ENCODE results near the gene NOG. TPM values are rescaled to one million over a fixed set of nuclear protein-coding genes. Genes with fewer than 3 reads are reported as not detected.

Gene NOG
- total RNA-seq, 2 donors from 2014 or later, result 1.3 to 6.3 TPM

- H3K27ac ChIP-seq, result no peak overlapping the region
- no peaks in the 10 kb centered on the region for H3K36me3 ChIP-seq
- no peak for TF ChIP-seq POLR2A (IDR thresholded peaks at IDR 0.05)
- TF ChIP-seq CTCF (IDR thresholded peaks at IDR 0.05), result no peak
- TF ChIP-seq POLR2AphosphoS5 (IDR thresholded peaks at IDR 0.05), result no peak
- H3K9me3 ChIP-seq, result no peaks in the 10 kb centered on the region
- H3K4me3 ChIP-seq, result peak overlapping the region; percentile 11 to 24
- DNase-seq (ENCODE audit: low spot score), result no peak
- peaks cover 5% of the 10 kb centered on the region for H3K4me1 ChIP-seq (replicated peaks)
- no peaks in the 10 kb centered on the region for H3K27me3 ChIP-seq (replicated peaks; ENCODE audit: insufficient read depth)
- WGBS, result 2% methylated on average over 40 of the region's 40 CpGs
- intact Hi-C loops (cut with DNase I), result loop anchor here (10.0 kb wide), 1 partner anchor 78 kb away; no protein-coding TSS in a partner anchor
These were observed 3.4 kb downstream of the NOG start for GRCh38 chr17:56596691-56597494.

- Histone ChIP-seq H3K27me3 (replicated peaks; ENCODE audit: insufficient read depth) (no peaks in the 10 kb centered on the region), H3K27ac (no peak overlapping the region), H3K9me3 (no peaks in the 10 kb centered on the region), H3K36me3 (no peaks in the 10 kb centered on the region), H3K4me3 (peak overlapping the region; percentile 11 to 24), H3K4me1 (replicated peaks) (peaks cover 5% of the 10 kb centered on the region)
- under 1% methylated on average over 22 of the region's 41 CpGs for WGBS
- TF ChIP-seq POLR2AphosphoS5 (IDR thresholded peaks at IDR 0.05) (no peak), CTCF (IDR thresholded peaks at IDR 0.05) (no peak), POLR2A (IDR thresholded peaks at IDR 0.05) (no peak)
- no peak for DNase-seq (ENCODE audit: low spot score)
- intact Hi-C loops (cut with DNase I), result loop anchor here (10.0 kb wide), 1 partner anchor 77 kb away; no protein-coding TSS in a partner anchor
These were observed 4.0 kb downstream of the NOG start for GRCh38 chr17:56597495-56597990.

- no peaks in the 10 kb centered on the region for H3K27me3 ChIP-seq (replicated peaks; ENCODE audit: insufficient read depth)
- no peak for DNase-seq (ENCODE audit: low spot score)
- intact Hi-C loops (cut with DNase I), result loop anchor here (10.0 kb wide), 1 partner anchor 76 kb away; no protein-coding TSS in a partner anchor
- H3K4me1 ChIP-seq (replicated peaks), result peaks cover 5% of the 10 kb centered on the region
- no peaks in the 10 kb centered on the region for H3K9me3 ChIP-seq
- TF ChIP-seq CTCF (IDR thresholded peaks at IDR 0.05) (no peak), POLR2AphosphoS5 (IDR thresholded peaks at IDR 0.05) (no peak), POLR2A (IDR thresholded peaks at IDR 0.05) (no peak)
- H3K36me3 ChIP-seq, result no peaks in the 10 kb centered on the region
- H3K27ac ChIP-seq, result no peak overlapping the region
- no peak overlapping the region for H3K4me3 ChIP-seq
- 87% methylated on average over 5 of the region's 5 CpGs for WGBS
These were observed 5.0 kb downstream of the NOG start for GRCh38 chr17:56598466-56598865.

GRCh38 chr17:56599088-56599487, 5.6 kb downstream of the NOG start:
- no peak for DNase-seq (ENCODE audit: low spot score)
- 89% methylated on average over 4 of the region's 4 CpGs for WGBS
- Histone ChIP-seq H3K27ac (no peak overlapping the region), H3K4me1 (replicated peaks) (peaks cover 5% of the 10 kb centered on the region), H3K4me3 (no peak overlapping the region), H3K9me3 (no peaks in the 10 kb centered on the region), H3K36me3 (no peaks in the 10 kb centered on the region), H3K27me3 (replicated peaks; ENCODE audit: insufficient read depth) (no peaks in the 10 kb centered on the region)
- TF ChIP-seq CTCF (IDR thresholded peaks at IDR 0.05) (no peak), POLR2A (IDR thresholded peaks at IDR 0.05) (no peak), POLR2AphosphoS5 (IDR thresholded peaks at IDR 0.05) (no peak)
- intact Hi-C loops (cut with DNase I), result loop anchor here (10.0 kb wide), 1 partner anchor 76 kb away; no protein-coding TSS in a partner anchor

All from prostate gland (tissue), 2 donors.